Prostate gland (tissue), 2 donors: ENCODE data around the gene SLC25A48.

Experiments used
- CTCF ChIP-seq, 4 experiments: fragments of 200-600 bp in 2 of 4; fragments of 450-650 bp in 2 of 4; sonication (generic) in 2 of 4; IDR thresholded peaks; 1 replicate in 3 of 4; 2 replicates in 1 of 4; pipeline ENCODE4 v1.5.1; 2016 to 2019; ENCODE audit warnings: antibody characterized with exemption in 4 of 4, mild to moderate bottlenecking in 2 of 4, moderate library complexity in 2 of 4
- POLR2A ChIP-seq: fragments of 450-650 bp; IDR thresholded peaks from one replicate; pipeline ENCODE4 v1.6.1; 2016; ENCODE audit warnings: antibody characterized with exemption, mild to moderate bottlenecking

- TF ChIP-seq POLR2A (no peak), CTCF (IDR thresholded peaks at IDR 0.05) (no peak)
Observed at GRCh38 chr5:135846311-135846710, 11.8 kb downstream of the SLC25A48 start.
